Mesendoderm (in vitro differentiated cells): Measurements from ENCODE around the gene THRSP.

ENCODE experiments used
- DNase-seq: peaks from one replicate; pipeline ENCODE4 v3.0.0; 2013
- H2AK5ac ChIP-seq: 2 replicates; pipeline ENCODE4 v1.6.1; 2013; ENCODE audit warnings: low read length, inconsistent platforms
- H2BK120ac ChIP-seq: 2 replicates; pipeline ENCODE4 v1.6.1; 2013; ENCODE audit warnings: low read depth, mild to moderate bottlenecking, low read length, moderate library complexity, mixed read lengths
- H2BK15ac ChIP-seq: replicated peaks from 2 replicates; pipeline ENCODE4 v1.6.1; 2013; ENCODE audit warnings: low read depth, mild to moderate bottlenecking, moderate library complexity
- H2BK5ac ChIP-seq: 2 replicates; pipeline ENCODE4 v1.6.1; 2013; ENCODE audit warnings: low read length, inconsistent platforms
- H3K18ac ChIP-seq: 2 replicates; pipeline ENCODE4 v1.6.1; 2013; ENCODE audit warnings: mild to moderate bottlenecking, low read length, mixed read lengths
- H3K23ac ChIP-seq: one replicate; pipeline ENCODE4 v1.6.1; 2013; ENCODE audit warnings: low read length
- H3K27ac ChIP-seq: 2 replicates; pipeline ENCODE4 v1.5.1; 2013; ENCODE audit warnings: low read depth, mild to moderate bottlenecking, inconsistent platforms, low read length, moderate library complexity
- H3K27me3 ChIP-seq: 2 replicates; pipeline ENCODE4 v1.6.1; 2013; ENCODE audit warnings: low read length, control low read depth, mild to moderate bottlenecking, inconsistent platforms; ENCODE audit not compliant: insufficient read depth, poor library complexity
- H3K36me3 ChIP-seq: 2 replicates; pipeline ENCODE4 v1.6.1; 2013; ENCODE audit warnings: low read length, inconsistent platforms; ENCODE audit not compliant: control insufficient read depth, insufficient read depth
- H3K4ac ChIP-seq: one replicate; pipeline ENCODE4 v1.6.1; 2013; ENCODE audit warnings: low read depth, mild to moderate bottlenecking, low read length, moderate library complexity
- H3K4me1 ChIP-seq: 2 replicates; pipeline ENCODE4 v1.6.1; 2013; ENCODE audit warnings: low read depth, low read length, inconsistent platforms; ENCODE audit not compliant: control insufficient read depth
- H3K4me2 ChIP-seq: 2 replicates; pipeline ENCODE4 v1.6.1; 2013; ENCODE audit warnings: low read length
- H3K4me3 ChIP-seq: 2 replicates; pipeline ENCODE4 v1.5.1; 2013; ENCODE audit warnings: mild to moderate bottlenecking, low read length
- H3K56ac ChIP-seq: one replicate; pipeline ENCODE4 v1.6.1; 2013; ENCODE audit warnings: low read length
- H3K79me1 ChIP-seq: 2 replicates; pipeline ENCODE4 v1.6.1; 2013; ENCODE audit warnings: low read length, inconsistent platforms
- H3K79me2 ChIP-seq: 2 replicates; pipeline ENCODE4 v1.6.1; 2013; ENCODE audit warnings: mild to moderate bottlenecking, low read length; ENCODE audit not compliant: control insufficient read depth, insufficient read depth
- H3K9ac ChIP-seq: 2 replicates; pipeline ENCODE4 v1.6.1; 2013; ENCODE audit warnings: low read length, inconsistent platforms
- H4K5ac ChIP-seq: one replicate; pipeline ENCODE4 v1.6.1; 2013; ENCODE audit warnings: low read length
- H4K8ac ChIP-seq: one replicate; pipeline ENCODE4 v1.6.1; 2013; ENCODE audit warnings: low read depth, mild to moderate bottlenecking, control low read depth, low read length, moderate library complexity
- WGBS: extraction: QIAGEN DNeasy Blood & Tissue Kit; methylation state at CpG from one replicate; pipeline ENCODE4 v1.1.7; 2013; ENCODE audit warnings: low lambda C conversion rate, missing lambda C conversion rate; ENCODE audit not compliant: insufficient coverage; ENCODE audit errors: extremely low coverage; 5-methylcytosine and 5-hydroxymethylcytosine counted together

THRSP gene

GRCh38 chr11:78061088-78061920 lies 2.4 kb upstream of the THRSP start:
- Histone ChIP-seq H4K8ac (no peak overlapping the region), H3K23ac (no peak overlapping the region), H3K4me3 (no peak overlapping the region), H3K4me1 (no peaks in the 10 kb centered on the region), H3K79me2 (no peaks in the 10 kb centered on the region), H3K4ac (no peak overlapping the region), H3K9ac (no peak overlapping the region), H2AK5ac (no peak overlapping the region), H2BK15ac (no peak overlapping the region), H3K27ac (no peak overlapping the region), H3K27me3 (no peaks in the 10 kb centered on the region), H2BK5ac (no peak overlapping the region), H3K79me1 (no peaks in the 10 kb centered on the region), H3K4me2 (no peak overlapping the region), H3K18ac (no peak overlapping the region), H2BK120ac (no peak overlapping the region), H3K56ac (no peak overlapping the region), H3K36me3 (no peaks in the 10 kb centered on the region), H4K5ac (no peak overlapping the region)
- WGBS = no CpG with 5 or more reads among the region's 4 CpGs
- DNase-seq = no peak

GRCh38 chr11:78061921-78062311 lies 1.7 kb upstream of the THRSP start:
- Histone ChIP-seq H3K79me2 (no peaks in the 10 kb centered on the region), H4K8ac (no peak overlapping the region), H2BK120ac (no peak overlapping the region), H3K56ac (no peak overlapping the region), H2BK15ac (no peak overlapping the region), H2AK5ac (no peak overlapping the region), H3K4me2 (no peak overlapping the region), H3K36me3 (no peaks in the 10 kb centered on the region), H3K4me3 (no peak overlapping the region), H2BK5ac (no peak overlapping the region), H3K27ac (no peak overlapping the region), H3K23ac (no peak overlapping the region), H3K9ac (no peak overlapping the region), H4K5ac (no peak overlapping the region), H3K18ac (no peak overlapping the region), H3K4ac (no peak overlapping the region), H3K79me1 (no peaks in the 10 kb centered on the region), H3K4me1 (no peaks in the 10 kb centered on the region), H3K27me3 (no peaks in the 10 kb centered on the region)
- no peak for DNase-seq
- WGBS = no CpG with 5 or more reads among the region's 4 CpGs

GRCh38 chr11:78062671-78063070 lies 990 bp upstream of the THRSP start:
- Histone ChIP-seq H3K36me3 (no peaks in the 10 kb centered on the region), H3K4me1 (no peaks in the 10 kb centered on the region), H3K23ac (no peak overlapping the region), H3K56ac (no peak overlapping the region), H3K9ac (no peak overlapping the region), H3K18ac (no peak overlapping the region), H3K4me3 (no peak overlapping the region), H2BK5ac (no peak overlapping the region), H3K27ac (no peak overlapping the region), H3K27me3 (no peaks in the 10 kb centered on the region), H2BK15ac (no peak overlapping the region), H2AK5ac (no peak overlapping the region), H3K79me2 (no peaks in the 10 kb centered on the region), H3K4me2 (no peak overlapping the region), H4K8ac (no peak overlapping the region), H3K4ac (no peak overlapping the region), H3K79me1 (no peaks in the 10 kb centered on the region), H4K5ac (no peak overlapping the region), H2BK120ac (no peak overlapping the region)
- WGBS = no CpG with 5 or more reads among the region's 2 CpGs
- DNase-seq = no peak

GRCh38 chr11:78065203-78065602 lies 1.5 kb downstream of the THRSP start:
- H3K4me3 ChIP-seq = no peak overlapping the region
- H4K5ac ChIP-seq = no peak overlapping the region
- H3K79me1 ChIP-seq = no peaks in the 10 kb centered on the region
- H3K18ac ChIP-seq = no peak overlapping the region
- no peak overlapping the region for H2BK15ac ChIP-seq
- no peak overlapping the region for H3K9ac ChIP-seq
- H2BK5ac ChIP-seq = no peak overlapping the region
- no peaks in the 10 kb centered on the region for H3K27me3 ChIP-seq
- no peak overlapping the region for H3K4me2 ChIP-seq
- no peak overlapping the region for H2AK5ac ChIP-seq
- DNase-seq = no peak
- H3K79me2 ChIP-seq = no peaks in the 10 kb centered on the region
- no peak overlapping the region for H2BK120ac ChIP-seq
- H3K27ac ChIP-seq = no peak overlapping the region
- no peaks in the 10 kb centered on the region for H3K4me1 ChIP-seq
- no peaks in the 10 kb centered on the region for H3K36me3 ChIP-seq
- no CpG with 5 or more reads among the region's 2 CpGs for WGBS
- H3K4ac ChIP-seq = no peak overlapping the region
- no peak overlapping the region for H3K56ac ChIP-seq
- no peak overlapping the region for H4K8ac ChIP-seq
- no peak overlapping the region for H3K23ac ChIP-seq

DNA sequence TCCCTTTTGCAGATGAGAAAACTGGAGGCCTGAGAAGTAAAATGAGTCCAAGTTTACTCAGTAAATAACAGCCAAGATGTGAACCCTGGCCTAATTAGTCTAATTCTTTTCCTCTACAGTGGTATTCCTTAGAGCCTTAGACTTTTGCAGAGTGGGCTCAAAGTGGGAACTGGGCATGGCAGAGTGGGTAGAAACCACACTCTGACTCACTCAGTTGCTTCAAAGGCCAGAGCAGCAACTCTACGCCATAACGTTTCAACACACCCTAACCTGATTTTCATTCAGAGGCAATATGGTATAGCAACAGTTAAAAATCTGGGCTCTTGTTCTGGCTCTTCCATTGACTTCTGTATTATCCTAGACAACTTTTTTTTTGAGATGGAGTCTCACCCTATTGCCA lies 2.8 kb downstream of the THRSP start:
- no peaks in the 10 kb centered on the region for H3K36me3 ChIP-seq
- no peaks in the 10 kb centered on the region for H3K27me3 ChIP-seq
- no peaks in the 10 kb centered on the region for H3K79me1 ChIP-seq
- no peak for DNase-seq
- no peak overlapping the region for H2AK5ac ChIP-seq
- H2BK15ac ChIP-seq = no peak overlapping the region
- H3K4me1 ChIP-seq = no peaks in the 10 kb centered on the region
- no peak overlapping the region for H4K5ac ChIP-seq
- no peak overlapping the region for H3K23ac ChIP-seq
- WGBS = no CpG with 5 or more reads among the region's 2 CpGs
- no peaks in the 10 kb centered on the region for H3K79me2 ChIP-seq
- no peak overlapping the region for H3K4ac ChIP-seq
- no peak overlapping the region for H3K9ac ChIP-seq
- no peak overlapping the region for H3K56ac ChIP-seq
- no peak overlapping the region for H4K8ac ChIP-seq
- no peak overlapping the region for H2BK120ac ChIP-seq
- no peak overlapping the region for H3K27ac ChIP-seq
- no peak overlapping the region for H3K4me3 ChIP-seq
- H3K18ac ChIP-seq = no peak overlapping the region
- no peak overlapping the region for H2BK5ac ChIP-seq
- H3K4me2 ChIP-seq = no peak overlapping the region

GRCh38 chr11:78067704-78068103 lies 4.0 kb downstream of the THRSP start:
- H3K4me2 ChIP-seq = no peak overlapping the region
- H3K79me2 ChIP-seq = no peaks in the 10 kb centered on the region
- no peak overlapping the region for H2BK15ac ChIP-seq
- DNase-seq = no peak
- peaks cover 3% of the 10 kb centered on the region for H3K79me1 ChIP-seq
- H2AK5ac ChIP-seq = no peak overlapping the region
- no peak overlapping the region for H3K9ac ChIP-seq
- no peak overlapping the region for H3K56ac ChIP-seq
- H3K4ac ChIP-seq = no peak overlapping the region
- no peak overlapping the region for H3K23ac ChIP-seq
- H3K27me3 ChIP-seq = no peaks in the 10 kb centered on the region
- no peak overlapping the region for H3K18ac ChIP-seq
- H2BK120ac ChIP-seq = no peak overlapping the region
- H3K36me3 ChIP-seq = peaks cover 6% of the 10 kb centered on the region
- no peak overlapping the region for H4K5ac ChIP-seq
- WGBS = no CpG with 5 or more reads among the region's 4 CpGs
- H3K4me1 ChIP-seq = no peaks in the 10 kb centered on the region
- H3K4me3 ChIP-seq = no peak overlapping the region
- no peak overlapping the region for H3K27ac ChIP-seq
- H4K8ac ChIP-seq = no peak overlapping the region
- H2BK5ac ChIP-seq = no peak overlapping the region
